DMS114 treated with DMSO at 0.1 percent for 48 hours (cell line): ENCODE results near the gene C3orf22.

Experiments
- DNase-seq: peaks from one replicate; lab custom pipeline; 2025; ENCODE audit not compliant: unreplicated experiment; lab: John Stamatoyannopoulos, UW

Gene C3orf22

DNA sequence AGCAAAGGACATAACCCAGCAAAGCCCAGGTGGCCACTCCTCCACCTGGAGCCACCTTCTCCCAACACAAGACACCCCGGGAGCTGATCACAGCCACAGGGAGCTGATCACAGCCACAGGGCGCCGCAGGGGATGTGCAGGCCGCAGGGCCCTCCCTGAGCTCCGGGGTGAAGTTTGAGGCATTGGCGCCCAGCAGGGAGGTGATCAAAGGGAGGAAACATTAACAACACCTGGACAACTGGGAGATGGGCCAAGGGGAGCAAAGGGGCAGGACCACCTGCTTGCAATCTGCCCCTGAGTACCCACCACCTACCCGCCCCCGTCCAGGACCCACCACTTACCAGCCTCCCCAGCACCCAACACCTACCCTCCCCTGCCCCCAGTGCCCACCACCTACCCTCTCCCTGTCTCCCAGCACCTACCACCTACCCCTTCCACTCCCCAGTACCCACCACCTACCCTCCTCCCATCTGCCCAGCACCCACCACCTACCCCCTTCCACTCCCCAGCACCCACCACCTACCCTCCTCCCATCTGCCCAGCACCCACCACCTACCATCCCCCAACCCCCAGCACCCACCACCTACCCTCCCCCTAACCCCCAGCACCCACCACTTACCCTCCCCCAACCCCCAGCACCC, 43.5 kb downstream of the C3orf22 start:
- DNase-seq: no peak

DNA sequence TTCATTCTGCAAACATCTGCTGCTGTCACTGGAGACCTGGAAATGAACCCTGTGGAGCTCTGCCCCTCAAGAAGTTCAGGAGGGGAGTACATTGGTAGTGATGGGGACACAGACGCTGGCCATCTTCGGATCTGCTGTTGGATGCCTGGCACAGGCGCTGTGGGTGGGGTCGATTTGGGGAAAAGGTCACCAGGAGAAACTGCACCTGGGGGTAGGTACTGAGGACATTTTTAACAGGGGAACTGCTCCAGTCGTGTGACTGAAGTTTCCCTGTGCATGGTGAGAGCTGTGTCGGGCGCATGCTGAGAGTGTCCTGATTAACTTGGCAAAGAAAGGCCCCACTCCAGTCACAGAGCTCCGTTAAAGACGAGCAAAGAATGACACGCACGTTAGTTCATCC, 44.6 kb downstream of the C3orf22 start:
- DNase-seq: no peak

DNA sequence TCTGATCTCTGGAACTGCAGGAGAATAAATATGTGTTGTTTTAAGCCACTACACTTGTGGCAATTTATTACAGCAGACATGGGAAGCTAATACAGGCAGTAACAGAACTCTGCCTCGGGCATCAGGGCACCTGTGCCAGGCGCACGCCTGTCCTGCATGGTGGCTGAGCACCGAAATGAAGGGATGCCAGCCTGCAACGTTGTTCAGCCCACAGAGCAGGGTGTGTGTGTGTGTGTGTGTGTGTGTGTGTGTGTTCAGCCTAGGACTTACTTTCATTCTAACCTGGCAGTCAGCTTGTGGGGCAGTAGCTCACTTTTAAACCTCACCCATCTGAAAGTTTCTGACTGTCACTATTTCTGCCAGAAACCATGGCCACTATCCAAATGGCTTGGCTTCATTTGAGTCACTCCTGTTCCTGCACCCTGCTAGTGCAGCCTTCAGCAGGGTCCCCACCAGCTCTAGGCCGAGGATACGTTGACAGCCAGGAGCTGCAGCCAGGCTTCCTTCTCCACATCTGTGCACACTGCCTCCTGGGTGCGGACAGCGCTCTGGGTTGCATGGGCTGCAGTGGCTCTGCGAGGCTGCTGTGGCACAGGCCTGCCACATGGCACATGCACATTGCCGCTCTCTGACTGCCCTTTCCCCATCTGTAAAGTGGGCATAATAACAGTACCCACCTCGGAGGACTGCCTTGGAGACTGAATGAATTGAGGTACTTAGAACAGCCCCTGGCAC, 45.6 kb downstream of the C3orf22 start:
- DNase-seq: no peak

DNA sequence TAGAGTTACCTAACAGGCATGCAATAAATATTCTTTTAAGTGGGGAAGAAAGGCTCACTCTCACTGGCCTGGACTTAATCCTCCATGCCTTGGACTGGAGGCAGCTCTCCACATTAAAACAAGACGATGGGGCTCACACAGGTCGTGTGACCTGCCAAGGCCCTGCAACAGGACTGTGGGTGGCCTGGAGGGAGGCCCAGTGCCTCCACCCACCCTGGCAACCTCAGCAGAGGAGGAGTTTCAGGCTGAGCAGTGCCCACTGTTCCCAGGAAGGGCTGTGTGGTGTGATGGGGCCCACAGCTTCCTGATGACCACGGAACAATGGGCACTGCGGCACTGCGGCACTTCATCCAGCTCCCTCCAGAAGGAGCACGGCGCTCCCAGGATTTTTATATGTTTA, 46.7 kb downstream of the C3orf22 start:
- DNase-seq: no peak

DNA sequence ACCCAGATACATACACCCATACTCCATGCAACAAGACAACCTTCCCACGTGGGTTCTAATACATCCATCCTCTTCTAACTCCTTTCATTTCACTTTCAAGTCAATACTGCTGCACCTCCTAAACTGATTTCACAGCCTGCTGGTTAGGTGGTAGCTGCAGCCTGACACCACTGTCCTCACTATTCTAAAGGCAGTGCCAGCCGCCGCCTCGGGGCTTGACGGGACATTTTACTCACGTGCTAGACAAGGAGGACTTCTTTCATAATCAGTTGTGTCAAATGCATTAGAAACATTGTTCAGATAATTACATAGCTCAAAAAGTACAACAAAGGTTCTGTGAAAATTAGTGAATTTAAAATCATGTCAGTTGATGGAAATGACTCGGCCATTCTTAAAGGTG, 47.4 kb downstream of the C3orf22 start:
- no peak for DNase-seq

DNA sequence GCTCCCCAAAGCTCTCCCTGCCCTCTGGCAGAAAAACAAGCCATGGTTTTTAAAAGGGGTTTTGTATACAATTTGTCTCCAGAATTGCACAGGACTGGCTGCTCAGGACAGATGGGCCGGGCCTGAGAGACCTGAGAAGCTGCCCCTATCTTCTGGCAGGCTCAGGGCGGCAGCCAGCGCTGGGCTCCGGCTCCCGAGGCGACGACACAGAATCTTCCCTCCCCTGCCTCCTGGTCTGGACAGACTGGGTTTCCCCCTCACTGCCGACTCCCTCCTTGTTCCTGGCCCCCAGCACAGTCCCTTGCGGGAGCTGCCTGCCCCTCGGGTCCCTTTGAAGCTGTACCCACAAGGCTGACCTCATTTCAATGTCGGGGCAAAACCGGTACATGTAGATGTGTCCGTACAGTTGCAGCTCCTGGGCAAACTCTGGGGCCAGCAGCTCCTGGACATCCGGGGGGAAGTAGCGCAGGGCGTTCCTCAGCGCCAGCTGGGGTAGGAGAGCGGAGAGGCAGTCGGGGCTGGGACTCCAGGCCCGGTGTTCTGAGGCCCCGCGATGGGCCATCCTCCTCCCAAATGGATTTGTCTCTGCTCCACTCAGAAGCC, 48.3 kb downstream of the C3orf22 start:
- DNase-seq: no peak

DNA sequence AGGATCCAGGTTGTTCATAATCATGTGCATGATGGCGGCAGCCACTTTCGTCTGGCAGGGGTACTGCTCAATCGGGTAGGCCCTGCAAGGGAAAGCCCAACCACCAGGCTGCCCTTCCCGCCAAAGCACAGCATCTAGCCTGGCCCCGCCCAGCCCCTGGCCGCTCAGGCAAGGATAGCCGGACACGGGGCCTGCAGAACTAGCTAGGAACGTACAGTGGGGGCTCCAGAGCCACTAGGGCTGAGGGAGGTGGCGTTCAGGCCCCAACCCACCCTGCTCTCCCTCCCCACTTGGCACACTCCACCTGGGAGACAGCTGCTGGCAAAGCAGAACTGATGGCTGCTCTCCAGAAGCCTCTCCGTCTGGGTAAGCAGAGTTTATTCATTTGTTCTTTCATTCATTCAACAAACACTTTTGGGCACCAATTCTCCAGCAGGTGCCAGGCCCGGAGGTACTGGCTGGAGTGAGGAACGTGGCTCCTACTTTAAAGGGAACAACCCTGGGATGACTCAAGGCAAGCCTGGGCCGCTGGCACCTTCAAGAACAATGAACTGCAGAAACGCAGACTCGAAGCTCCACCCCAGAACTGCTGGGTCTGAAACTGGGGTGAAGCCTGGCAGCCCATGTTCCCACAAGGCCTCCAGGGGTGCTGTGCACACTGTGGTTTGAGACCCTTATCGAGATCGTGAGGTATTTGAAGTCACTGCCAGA, 49.0 kb downstream of the C3orf22 start:
- DNase-seq: no peak

DNA sequence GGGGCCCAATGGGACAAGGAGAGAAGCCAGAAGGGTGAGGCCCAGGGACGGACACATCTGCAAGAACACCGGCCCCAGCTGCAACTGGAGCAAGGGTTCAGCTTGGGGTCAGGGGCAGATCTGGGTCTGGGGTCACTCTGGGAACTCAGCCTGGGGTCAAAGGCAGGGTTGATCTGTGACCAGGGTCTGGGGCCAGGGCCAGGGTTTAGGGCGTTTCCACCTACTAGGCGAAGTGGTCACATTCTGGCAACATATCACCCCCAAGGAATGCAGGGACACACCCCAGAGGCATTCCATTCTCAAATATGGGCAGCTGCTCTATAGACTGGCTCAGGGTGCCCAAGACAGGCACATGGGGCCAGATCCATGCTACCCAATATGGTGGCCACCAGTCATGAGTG, 50.2 kb downstream of the C3orf22 start:
- no peak for DNase-seq

DNA sequence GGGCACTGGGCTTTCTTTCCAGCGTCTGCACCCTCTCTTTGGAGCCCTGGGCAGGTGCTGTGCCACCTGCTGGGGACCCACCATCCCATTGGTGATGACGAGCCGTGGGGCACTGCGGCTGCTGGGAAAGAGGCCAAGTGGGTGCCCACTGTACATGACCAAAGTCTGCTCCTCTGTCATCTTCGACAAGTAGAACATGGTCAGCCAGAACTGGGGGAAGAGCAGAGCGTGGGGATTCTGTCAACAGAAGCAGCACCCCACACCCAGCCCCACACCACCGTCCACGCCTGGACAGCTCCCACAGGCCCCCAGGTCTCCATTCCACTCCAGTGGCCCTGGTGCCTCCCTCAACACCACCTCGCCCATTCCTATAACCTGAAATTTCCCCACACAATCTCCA, 50.8 kb downstream of the C3orf22 start:
- no peak for DNase-seq

DNA sequence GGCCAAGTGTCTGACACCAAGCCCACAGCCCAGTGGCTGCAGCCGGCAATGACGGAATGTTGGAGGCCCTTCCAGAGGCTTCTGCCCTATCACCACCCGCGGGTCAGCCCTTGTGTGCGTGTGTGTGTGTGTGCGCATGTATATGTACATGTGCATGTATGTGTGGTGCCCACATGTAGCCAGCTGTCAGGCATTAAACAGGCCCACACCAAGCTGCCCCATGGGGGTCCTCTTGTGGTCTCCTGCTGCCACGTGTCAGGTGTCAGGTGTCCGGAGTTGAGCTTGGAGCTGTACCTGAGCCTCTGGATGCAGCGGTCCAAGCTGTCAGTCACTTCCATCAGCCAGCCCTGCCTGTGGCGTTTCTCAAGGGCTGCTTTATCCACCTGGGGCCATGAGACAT, 55.0 kb downstream of the C3orf22 start:
- no peak for DNase-seq

DNA sequence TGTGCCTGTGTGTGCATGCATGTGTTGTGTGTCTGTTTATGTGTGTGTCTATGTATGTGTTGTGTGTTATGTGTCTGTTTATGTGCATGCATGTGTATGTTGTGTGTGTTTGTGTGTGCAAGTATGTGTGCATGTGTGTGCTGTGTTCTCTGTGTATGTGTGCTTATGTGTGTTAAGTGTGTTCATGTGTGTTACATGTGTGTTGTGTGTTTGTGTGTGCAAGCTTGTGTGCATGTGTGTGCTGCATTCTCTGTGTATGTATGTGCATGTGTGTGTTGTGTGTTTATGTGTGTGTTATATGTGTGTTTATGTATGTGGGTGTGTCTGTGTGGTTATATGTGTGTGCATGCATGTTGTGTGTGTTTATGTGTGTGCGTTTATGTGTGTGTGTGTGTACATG, 56.1 kb downstream of the C3orf22 start:
- no peak for DNase-seq

DNA sequence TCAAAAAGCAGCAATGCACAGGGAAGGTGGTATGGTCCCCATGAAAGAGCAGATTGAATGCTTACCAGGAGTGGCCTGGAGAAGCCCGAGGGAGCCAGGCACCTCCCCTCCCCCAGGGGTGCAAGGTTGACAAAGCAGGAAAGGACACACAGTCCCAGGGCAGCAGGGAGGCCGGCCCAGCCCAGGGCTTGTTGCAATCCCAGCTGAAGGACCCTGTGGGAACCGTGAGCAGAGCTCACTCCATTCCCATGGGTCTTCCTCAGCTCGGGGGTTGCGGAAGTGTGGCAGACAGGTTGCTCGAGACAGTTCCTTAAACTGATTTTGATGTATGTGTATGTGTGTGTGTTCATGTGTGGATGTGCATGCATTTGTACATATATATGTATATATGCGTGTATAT, 57.0 kb downstream of the C3orf22 start:
- no peak for DNase-seq

DNA sequence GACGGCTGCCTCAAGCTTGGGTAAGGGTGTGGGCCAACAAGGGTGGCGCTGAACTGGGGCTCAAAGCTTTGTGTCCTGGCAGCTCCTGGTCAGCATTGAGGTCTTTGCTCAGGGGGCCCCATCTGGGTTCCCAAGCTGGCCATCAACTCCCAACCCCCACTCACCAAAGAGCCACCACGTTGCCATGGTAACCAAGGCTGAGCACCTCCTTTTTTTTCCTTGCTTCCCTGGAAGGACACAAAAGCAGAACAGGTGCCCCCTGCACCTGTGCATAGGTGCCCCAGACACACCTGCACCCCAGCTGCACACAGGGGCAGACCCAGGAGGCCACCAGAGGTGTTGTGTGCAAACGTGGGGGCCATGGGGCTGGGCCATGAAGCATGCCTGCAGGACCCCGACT, 57.7 kb downstream of the C3orf22 start:
- no peak for DNase-seq

DNA sequence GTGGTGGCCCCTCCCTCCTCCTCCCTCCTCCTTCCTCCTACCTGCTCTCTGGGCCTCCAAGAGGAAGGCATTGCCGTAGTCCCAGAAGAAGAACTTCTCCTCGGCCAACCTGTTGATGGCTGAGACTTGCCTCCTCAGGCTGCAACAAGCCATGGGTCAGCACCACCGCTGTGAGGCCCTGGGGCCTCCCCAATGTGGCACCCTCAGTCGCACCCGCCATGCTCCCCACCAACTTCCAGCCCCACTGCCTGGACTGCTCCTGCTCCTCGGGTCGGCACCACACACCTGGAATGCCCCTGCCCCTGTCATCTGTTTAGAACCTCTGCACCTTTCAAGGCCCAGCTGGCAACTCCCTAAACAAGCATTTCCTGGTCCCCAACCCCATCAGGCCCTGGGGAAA, 58.7 kb downstream of the C3orf22 start:
- DNase-seq: no peak
